Keratinocyte (primary cell): ENCODE measurements around the gene TAP1. TPM values are rescaled to one million over a fixed set of nuclear protein-coding genes. Genes with fewer than 3 reads are reported as not detected.
A peak's percentile ranks its signal among the peaks of the same experiment; 100 is the strongest.

Experiments used
- DNase-seq: peaks from one replicate; pipeline ENCODE4 v3.0.0-alpha.2; 2011; ENCODE audit warnings: low read depth, missing footprints, low spot score
- FAIRE-seq: peaks from 2 replicates; lab custom pipeline; 2011; peaks lifted over from hg19 to GRCh38; lab: Jason Lieb, UNC
- H2AFZ ChIP-seq: 2 replicates; pipeline ENCODE4 v1.6.0; 2012; ENCODE audit warnings: low read length, control low read depth, inconsistent platforms; ENCODE audit not compliant: control insufficient read depth
- H3K27ac ChIP-seq: 2 replicates; pipeline ENCODE4 v1.5.1; 2011; ENCODE audit warnings: low read length; ENCODE audit not compliant: control insufficient read depth, insufficient read depth
- H3K27me3 ChIP-seq: 3 replicates; pipeline ENCODE4 v1.6.0; 2011; ENCODE audit warnings: low read length; ENCODE audit not compliant: control insufficient read depth, insufficient read depth; ENCODE audit errors: extremely low read depth
- H3K36me3 ChIP-seq, 2 experiments: 2 replicates in 1 of 2; 3 replicates in 1 of 2; pipeline ENCODE4 v1.5.1; 2011; ENCODE audit warnings: low read length in 2 of 2, mild to moderate bottlenecking in 1 of 2; ENCODE audit not compliant: control insufficient read depth in 2 of 2, insufficient read depth in 2 of 2; ENCODE audit errors: extremely low read depth in 1 of 2
- H3K4me1 ChIP-seq: 3 replicates; pipeline ENCODE4 v1.5.1; 2011; ENCODE audit warnings: low read length; ENCODE audit not compliant: control insufficient read depth, insufficient read depth; ENCODE audit errors: extremely low read depth
- H3K4me2 ChIP-seq: 3 replicates; pipeline ENCODE4 v1.6.0; 2011; ENCODE audit warnings: low read depth, low read length; ENCODE audit not compliant: control insufficient read depth, insufficient read depth; ENCODE audit errors: extremely low read depth
- H3K4me3 ChIP-seq, 3 experiments: fragments of 200-600 bp in 1 of 3; sonication (generic) in 1 of 3; 2 replicates in 2 of 3; 3 replicates in 1 of 3; pipeline ENCODE4 v1.5.1; 2011 to 2016; ENCODE audit warnings: low read length in 3 of 3, mild to moderate bottlenecking in 3 of 3, control low read depth in 2 of 3, inconsistent platforms in 1 of 3, low read depth in 1 of 3, mixed read lengths in 1 of 3, mixed run types in 1 of 3, moderate library complexity in 1 of 3; ENCODE audit not compliant: control insufficient read depth in 2 of 3, insufficient read depth in 2 of 3; ENCODE audit errors: extremely low read depth in 1 of 3
- H3K79me2 ChIP-seq: 2 replicates; pipeline ENCODE4 v1.6.0; 2012; ENCODE audit warnings: low read length; ENCODE audit not compliant: control insufficient read depth, insufficient read depth
- H3K9ac ChIP-seq: 3 replicates; pipeline ENCODE4 v1.6.0; 2011; ENCODE audit warnings: low read length; ENCODE audit not compliant: control insufficient read depth, insufficient read depth; ENCODE audit errors: extremely low read depth
- H3K9me1 ChIP-seq: 3 replicates; pipeline ENCODE4 v1.6.0; 2011; ENCODE audit warnings: low read length; ENCODE audit not compliant: control insufficient read depth, insufficient read depth; ENCODE audit errors: extremely low read depth
- H3K9me3 ChIP-seq: 2 replicates; pipeline ENCODE4 v1.5.1; 2012; ENCODE audit warnings: low read depth, low read length; ENCODE audit not compliant: control insufficient read depth
- H4K20me1 ChIP-seq: 3 replicates; pipeline ENCODE4 v1.6.0; 2011; ENCODE audit warnings: low read length; ENCODE audit not compliant: control insufficient read depth, insufficient read depth; ENCODE audit errors: extremely low read depth
- EZH2 ChIP-seq: IDR thresholded peaks from one replicate; pipeline ENCODE4 v1.6.1; 2012; ENCODE audit warnings: inconsistent platforms, mild to moderate bottlenecking, low read length, moderate library complexity
- dilution Hi-C: fragments of 300-500 bp; cut with MboI; formaldehyde crosslinking; loops from one replicate; pipeline ENCODE4 v1.7.0; 2020; ENCODE audit warnings: low sequenced_read_pairs; ENCODE audit not compliant: extremely low pct_ligation_motif_present
- polyA plus RNA-seq, 5 experiments: library from polyadenylated mRNA; depleted of rRNA in 3 of 5; stranded (reverse) in 3 of 5; stranded (forward) in 1 of 5; unstranded in 1 of 5; fragments of >200 nt; gene quantifications; 1 replicate in 1 of 5; 2 replicates in 3 of 5; 3 replicates in 1 of 5; pipeline versions ENCODE4 v1.2.1 to v1.2.3, GENCODE V29; 2011 to 2012; ENCODE audit warnings: missing spikeins in 2 of 5, low read depth in 1 of 5, low replicate concordance in 1 of 5
- TF ChIP-seq, protein P1 (sequence below), 3 experiments: IDR thresholded peaks in 1 of 3; conservative IDR thresholded peaks in 1 of 3; optimal IDR thresholded peaks in 1 of 3; 2 replicates in 2 of 3; 3 replicates in 1 of 3; pipeline versions ENCODE3 to v1.5.1; 2011; ENCODE audit warnings: low read length in 3 of 3, mild to moderate bottlenecking in 3 of 3, moderate library complexity in 2 of 3, control low read depth in 1 of 3, inconsistent platforms in 1 of 3; ENCODE audit not compliant: insufficient read depth in 2 of 3; ENCODE audit errors: extremely low read depth in 1 of 3

Gene TAP1
- polyA plus RNA-seq, 1 donor (not counting 4 experiments of a cell fraction or from before 2014, with no cell fraction given), result 56.1 TPM

DNA sequence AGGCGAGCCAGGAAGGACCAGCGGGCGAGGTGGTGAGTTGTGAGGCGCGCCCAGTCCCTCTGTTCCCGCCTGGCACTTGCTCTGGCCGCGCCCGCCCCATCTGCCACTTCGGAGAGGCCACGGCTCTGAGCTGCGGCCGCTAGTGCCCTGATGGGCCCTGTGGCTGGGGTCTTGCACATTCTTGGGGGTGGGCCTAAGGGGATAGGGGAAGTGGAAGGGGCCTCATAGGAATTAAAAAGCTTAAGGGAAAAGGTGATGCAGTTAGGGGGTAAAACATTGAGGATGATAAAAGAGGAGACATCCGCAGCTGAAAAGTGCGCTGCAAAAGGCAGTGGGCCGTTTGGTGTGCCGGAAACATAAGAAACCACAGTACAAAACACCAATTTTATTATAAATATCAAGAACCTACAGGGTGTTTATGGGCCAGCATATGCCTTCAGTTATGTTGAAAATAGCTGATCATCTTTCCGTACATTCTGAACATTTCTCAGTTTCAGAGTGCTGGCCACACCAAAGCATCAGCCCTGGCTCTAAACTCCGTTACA is 8.6 kb downstream of the TAP1 start:
- peak overlapping the region; percentile 24 for H3K27ac ChIP-seq
- peaks cover 3% of the 10 kb centered on the region for H3K79me2 ChIP-seq
- peaks cover 22 to 31% of the 10 kb centered on the region in 2 experiments for H3K36me3 ChIP-seq
- DNase-seq (no peak), FAIRE-seq (no peak)
- H3K9ac ChIP-seq, result no peak overlapping the region
- no peaks in the 10 kb centered on the region for H4K20me1 ChIP-seq
- no peak overlapping the region for H2AFZ ChIP-seq
- H3K9me1 ChIP-seq, result no peaks in the 10 kb centered on the region
- no peaks in the 10 kb centered on the region for H3K27me3 ChIP-seq
- H3K4me3 ChIP-seq, result peak overlapping the region in 2 of 3 experiments; percentile 23 to 95
- peaks cover 18% of the 10 kb centered on the region for H3K4me1 ChIP-seq
- dilution Hi-C loops, result no loop called here
- peak overlapping the region; percentile 89 for H3K4me2 ChIP-seq
- no peak for TF ChIP-seq EZH2
- TF ChIP-seq, protein P1, sequence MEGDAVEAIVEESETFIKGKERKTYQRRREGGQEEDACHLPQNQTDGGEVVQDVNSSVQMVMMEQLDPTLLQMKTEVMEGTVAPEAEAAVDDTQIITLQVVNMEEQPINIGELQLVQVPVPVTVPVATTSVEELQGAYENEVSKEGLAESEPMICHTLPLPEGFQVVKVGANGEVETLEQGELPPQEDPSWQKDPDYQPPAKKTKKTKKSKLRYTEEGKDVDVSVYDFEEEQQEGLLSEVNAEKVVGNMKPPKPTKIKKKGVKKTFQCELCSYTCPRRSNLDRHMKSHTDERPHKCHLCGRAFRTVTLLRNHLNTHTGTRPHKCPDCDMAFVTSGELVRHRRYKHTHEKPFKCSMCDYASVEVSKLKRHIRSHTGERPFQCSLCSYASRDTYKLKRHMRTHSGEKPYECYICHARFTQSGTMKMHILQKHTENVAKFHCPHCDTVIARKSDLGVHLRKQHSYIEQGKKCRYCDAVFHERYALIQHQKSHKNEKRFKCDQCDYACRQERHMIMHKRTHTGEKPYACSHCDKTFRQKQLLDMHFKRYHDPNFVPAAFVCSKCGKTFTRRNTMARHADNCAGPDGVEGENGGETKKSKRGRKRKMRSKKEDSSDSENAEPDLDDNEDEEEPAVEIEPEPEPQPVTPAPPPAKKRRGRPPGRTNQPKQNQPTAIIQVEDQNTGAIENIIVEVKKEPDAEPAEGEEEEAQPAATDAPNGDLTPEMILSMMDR (optimal IDR thresholded peaks at IDR 0.05 in 1 of 3, IDR thresholded peaks at IDR 0.05 in 1 of 3, conservative IDR thresholded peaks at IDR 0.05 in 1 of 3; ENCODE audit: extremely low read depth in 1 of 3, insufficient read depth in 2 of 3, low read length in 3 of 3), result no peak
- H3K9me3 ChIP-seq, result no peaks in the 10 kb centered on the region

DNA sequence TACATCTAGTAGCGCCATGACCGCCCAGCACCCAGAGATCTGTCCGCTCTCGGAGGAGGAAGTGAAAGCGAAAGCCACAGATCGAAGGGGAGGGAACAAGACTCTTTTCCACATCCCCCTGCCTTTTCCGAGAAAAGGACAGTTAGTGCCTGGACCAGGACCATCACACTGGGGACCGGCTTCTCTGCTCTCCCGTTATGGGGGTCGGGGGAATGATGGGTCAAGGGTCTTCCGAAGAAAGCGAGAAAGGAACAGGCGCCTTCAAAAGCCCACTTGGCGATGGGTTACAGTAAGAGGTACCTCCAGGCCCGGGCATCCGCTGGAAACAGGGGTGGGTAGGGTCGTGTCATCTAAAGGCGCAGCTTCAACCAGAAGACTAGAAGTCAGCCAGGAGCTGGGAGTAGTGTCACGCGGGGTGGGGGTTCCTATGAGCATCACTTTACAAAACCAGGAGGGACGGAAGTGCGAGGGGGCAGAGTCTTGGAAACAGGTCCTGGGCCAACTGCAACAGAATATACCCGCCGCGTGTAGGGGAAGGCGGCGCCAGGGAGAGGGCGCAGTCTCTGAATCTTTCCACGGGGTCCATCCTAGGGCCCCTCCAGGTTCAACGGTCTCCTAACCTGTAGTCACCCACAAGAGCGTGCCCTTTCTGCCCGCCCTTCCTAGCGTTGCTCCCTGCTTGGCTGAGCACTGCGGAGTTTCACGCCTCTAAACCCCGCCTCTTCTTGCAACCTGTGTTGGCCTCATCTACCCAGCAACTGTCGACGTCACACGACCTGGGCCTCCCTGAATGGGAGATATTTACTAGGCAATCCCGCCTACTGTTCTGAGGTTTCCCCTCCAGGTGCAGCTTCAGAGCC is 9.3 kb downstream of the TAP1 start, which contains the start of gene PSMB8:
TSS of gene PSMB8 (minus strand) at position 69 of the 860 bp plus-strand sequence. CDS start at position 18, 51 bp downstream.
- peak; percentile 91 for DNase-seq
- Histone ChIP-seq H3K36me3 (peaks cover 20 to 30% of the 10 kb centered on the region in 2 experiments), H3K4me2 (peak within 1 kb of the TSS; percentile 89), H4K20me1 (no peaks in the 10 kb centered on the region), H3K27me3 (no peaks in the 10 kb centered on the region), H3K4me1 (peaks cover 18% of the 10 kb centered on the region), H3K9me3 (no peaks in the 10 kb centered on the region), H3K4me3 (peak within 1 kb of the TSS; percentile 47 to 95 (median 87)), H2AFZ (peak within 1 kb of the TSS; percentile 94), H3K79me2 (peaks cover 3% of the 10 kb centered on the region), H3K27ac (peak within 1 kb of the TSS; percentile 91), H3K9me1 (no peaks in the 10 kb centered on the region), H3K9ac (peak within 1 kb of the TSS; percentile 89)
- FAIRE-seq, result peak; percentile 93
- TF ChIP-seq, protein P1 (optimal IDR thresholded peaks at IDR 0.05 in 1 of 3, IDR thresholded peaks at IDR 0.05 in 1 of 3, conservative IDR thresholded peaks at IDR 0.05 in 1 of 3; ENCODE audit: extremely low read depth in 1 of 3, insufficient read depth in 2 of 3, low read length in 3 of 3), result no peak
- no peak for TF ChIP-seq EZH2
- dilution Hi-C loops, result no loop called here
